ENCODE results near the gene GDA. TPM values are rescaled to one million over a fixed set of nuclear protein-coding genes. Genes with fewer than 3 reads are reported as not detected.
"Not testable (repeated sequence)": the region's sequence is repeated elsewhere in the genome, so short reads cannot be mapped to it uniquely, and the experiment has no call there.

GDA gene
- total and polyA plus RNA-seq, 2 of the 8 experiments (the other 6 are each of a cell fraction or from before 2014, with no cell fraction given) = 0.35 to 3.0 TPM

DNA sequence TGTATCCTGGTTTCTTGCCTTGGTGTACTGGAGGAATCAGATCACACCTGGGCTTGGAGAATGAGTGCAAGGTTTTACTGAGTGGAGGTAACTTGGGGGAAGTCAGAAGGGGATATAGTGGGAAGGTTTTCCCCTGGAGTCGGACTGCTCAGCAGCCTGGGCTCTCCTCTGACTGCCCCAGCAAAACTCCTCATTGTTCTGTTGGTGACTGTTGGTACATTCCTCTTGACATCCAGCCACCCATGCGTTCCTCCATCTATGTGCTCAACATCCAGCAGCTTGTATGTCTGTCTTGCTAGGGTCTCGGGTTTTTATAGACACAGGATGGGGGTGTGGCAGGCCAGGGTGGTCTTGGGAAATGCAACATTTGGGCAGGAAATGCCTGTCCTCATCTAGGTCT lies 119.7 kb downstream of the GDA start (continued):
- no peak for TF ChIP-seq SAP30 (IDR thresholded peaks at IDR 0.05; ENCODE audit: insufficient read depth, insufficient replicate concordance, low read length)
- TF ChIP-seq CEBPB (IDR thresholded peaks at IDR 0.05; ENCODE audit: low read depth, low read length) = no peak
- no peak for TF ChIP-seq RBBP5 (IDR thresholded peaks at IDR 0.05; ENCODE audit: borderline replicate concordance, low read depth, low read length)
- TF ChIP-seq SIN3A (conservative IDR thresholded peaks at IDR 0.05 in 1 of 2, IDR thresholded peaks at IDR 0.05 in 1 of 2; ENCODE audit: low read depth in 1 of 2, low read length in 2 of 2) = no peak
- no peak for TF ChIP-seq FOSL1 (IDR thresholded peaks at IDR 0.05; ENCODE audit: insufficient read depth, low read depth, low read length)
- no peak for TF ChIP-seq JUND (IDR thresholded peaks at IDR 0.05; ENCODE audit: low read length)
- TF ChIP-seq TAF7 (optimal IDR thresholded peaks at IDR 0.05; ENCODE audit: borderline replicate concordance, low read depth, low read length) = no peak

DNA sequence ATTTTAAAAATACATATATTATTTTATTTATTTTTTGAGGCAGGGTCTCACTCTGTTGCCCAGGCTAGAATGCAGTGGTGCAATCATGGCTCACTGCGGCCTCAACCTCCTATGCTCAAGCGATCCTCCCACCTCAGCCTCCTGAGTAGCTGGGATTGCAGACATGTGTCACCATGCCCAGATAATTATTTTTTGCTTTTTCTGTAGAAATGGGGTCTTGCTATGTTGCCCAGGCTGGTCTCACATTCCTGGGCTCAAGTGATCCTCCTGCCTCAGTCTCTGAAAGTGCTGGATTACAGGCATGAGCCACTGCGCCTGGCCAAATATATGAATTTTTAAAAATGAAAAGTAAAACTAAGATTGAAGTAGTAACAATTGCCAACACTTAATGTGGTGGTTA lies 121.1 kb downstream of the GDA start:
- H4K5ac ChIP-seq (ENCODE audit: insufficient read length, low read depth, low read length); H3K79me2 ChIP-seq (ENCODE audit: control insufficient read depth in 1 of 2, insufficient read depth in 2 of 2, low read length in 2 of 2); H3K27me3 ChIP-seq (replicated peaks in 1 of 4; ENCODE audit: control insufficient read depth in 3 of 4, extremely low read depth in 1 of 4, insufficient read depth in 3 of 4, low read length in 3 of 4); H4K8ac ChIP-seq (ENCODE audit: extremely low read depth, insufficient read depth, low read length); H3K4ac ChIP-seq (replicated peaks; ENCODE audit: insufficient read length, low read depth, low read length); DNase-seq (ENCODE audit: low read depth in 1 of 2, low spot score in 2 of 2); H2BK12ac ChIP-seq (ENCODE audit: low read depth, low read length); H4K20me1 ChIP-seq (replicated peaks in 1 of 2; ENCODE audit: control insufficient read depth in 1 of 2, insufficient read depth in 2 of 2, low read length in 2 of 2); POLR2A ChIA-PET (ENCODE audit: partially characterized antibody); H2BK15ac ChIP-seq (ENCODE audit: low read length); H3K18ac ChIP-seq (ENCODE audit: extremely low read depth, low read length); H2BK20ac ChIP-seq (ENCODE audit: low read length); H3K4me2 ChIP-seq (ENCODE audit: insufficient read depth in 1 of 2, low read depth in 2 of 2, low read length in 2 of 2); H3K27ac ChIP-seq (ENCODE audit: low read depth, low read length); H4K91ac ChIP-seq (replicated peaks; ENCODE audit: insufficient read length, low read length); H3K9me3 ChIP-seq (ENCODE audit: insufficient read depth in 2 of 2, low read depth in 1 of 2, low read length in 1 of 2); FAIRE-seq; H3K4me3 ChIP-seq (ENCODE audit: extremely low read depth in 1 of 4, insufficient read depth in 2 of 4, low read depth in 3 of 4, low read length in 4 of 4); H3K56ac ChIP-seq (replicated peaks; ENCODE audit: insufficient read length, low read depth, low read length); H3K23me2 ChIP-seq (ENCODE audit: low read depth, low read length); H3K23ac ChIP-seq (ENCODE audit: insufficient read length); H2BK120ac ChIP-seq (replicated peaks; ENCODE audit: low read depth, low read length); H2BK5ac ChIP-seq (ENCODE audit: low read depth, low read length); H3K36me3 ChIP-seq (ENCODE audit: control insufficient read depth in 2 of 4, insufficient read depth in 4 of 4, low read length in 3 of 4); H3K79me1 ChIP-seq (ENCODE audit: low read depth, low read length); H3K14ac ChIP-seq (ENCODE audit: insufficient read length); H2AFZ ChIP-seq (ENCODE audit: low read length); H3K9ac ChIP-seq (replicated peaks in 1 of 4; ENCODE audit: extremely low read depth in 1 of 4, low read depth in 3 of 4, low read length in 3 of 4); H3K4me1 ChIP-seq (replicated peaks in 1 of 4; ENCODE audit: control insufficient read depth in 3 of 4, insufficient read depth in 4 of 4, low read length in 3 of 4); H2AK5ac ChIP-seq (ENCODE audit: low read depth, low read length): not testable (repeated sequence)
- WGBS, 2 experiments (ENCODE audit: extremely low coverage in 1 of 2, insufficient coverage in 1 of 2, insufficient read length in 1 of 2, insufficient replicate concordance in 2 of 2, low coverage in 1 of 2, low lambda C conversion rate in 2 of 2, missing lambda C conversion rate in 1 of 2) = 90% methylated on average over 3 of the region's 3 CpGs; no CpG with 5 or more reads in 1 of the 2 experiments
- CTCF ChIA-PET (ENCODE audit: partially characterized antibody) = interaction anchor here (1.2 to 5.3 kb wide), 7 partner anchors 11 to 245 kb away, joined by 3 to 48 read pairs (median 8); no protein-coding TSS in a partner anchor
